ENCODE data around the gene BCOR.

Gene BCOR

DNA sequence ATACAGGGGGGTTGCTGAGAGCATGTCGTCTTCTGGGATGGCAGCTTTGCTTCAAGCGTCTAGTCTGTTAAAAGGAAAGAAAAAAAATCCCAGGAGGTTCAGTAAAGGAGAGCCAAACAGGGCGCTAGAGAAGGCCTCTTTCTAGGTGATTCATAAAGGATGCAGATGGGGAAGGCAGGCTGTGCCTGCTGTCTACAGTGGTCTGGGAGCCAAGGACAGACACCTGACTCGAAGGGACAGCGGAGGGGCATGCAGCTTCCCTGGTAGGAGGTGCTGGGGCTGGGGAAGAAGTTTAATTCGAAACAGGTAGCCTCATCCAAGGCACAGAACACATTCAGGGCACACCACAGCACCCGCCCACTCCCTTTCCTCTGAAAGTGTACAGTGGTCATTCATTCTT is 19.9 kb downstream of the BCOR start:
- peaks cover 23% of the 10 kb centered on the region for H3K4me1 Mint-ChIP-seq (ENCODE audit: low read depth)
- H3K9me3 Mint-ChIP-seq: no peaks in the 10 kb centered on the region
- H3K36me3 Mint-ChIP-seq (ENCODE audit: low read depth): peaks cover 15% of the 10 kb centered on the region
- H3K27me3 Mint-ChIP-seq (ENCODE audit: low read depth): no peaks in the 10 kb centered on the region
- no peak overlapping the region for H3K27ac Mint-ChIP-seq
- no peak overlapping the region for H3K4me3 Mint-ChIP-seq

DNA sequence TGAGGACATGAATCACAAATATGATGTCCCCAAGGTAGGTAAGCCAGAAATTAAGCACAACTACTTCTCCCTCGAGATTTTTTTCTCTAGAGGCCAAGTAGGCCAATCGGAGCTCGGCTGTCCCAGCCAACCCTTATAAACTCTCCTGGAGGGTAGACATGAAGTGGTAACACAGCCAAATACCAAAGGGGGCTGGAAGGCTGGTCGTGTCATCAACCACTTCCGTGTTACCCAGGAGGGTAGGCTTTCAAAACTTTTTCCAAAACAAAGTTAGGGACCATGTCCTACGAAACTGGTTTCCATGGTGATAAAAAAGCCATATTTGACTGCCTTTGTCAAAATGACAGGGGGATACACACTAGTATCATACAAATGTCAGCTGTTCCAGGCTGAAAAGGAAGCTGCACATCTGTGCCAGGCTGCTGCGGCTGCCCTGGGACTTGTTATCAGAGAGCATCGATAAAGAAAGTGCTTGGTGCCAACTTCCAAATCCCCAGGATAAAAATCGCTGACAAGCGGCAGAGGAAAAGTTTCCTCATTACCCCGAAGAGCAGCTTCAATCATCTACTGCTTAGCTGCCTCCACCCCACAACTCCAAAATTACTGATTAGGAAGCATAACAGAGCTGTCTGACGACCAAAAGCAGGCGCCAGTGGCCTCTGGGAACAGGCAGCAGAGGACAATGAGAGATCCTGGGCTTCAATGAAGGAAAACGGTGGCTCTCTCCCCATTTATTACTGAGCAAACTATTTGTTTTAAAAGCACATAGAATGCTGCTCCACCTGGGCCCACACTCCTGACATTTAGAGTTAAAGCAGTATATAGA is 20.8 kb downstream of the BCOR start:
- H3K4me3 Mint-ChIP-seq: no peak overlapping the region
- no peaks in the 10 kb centered on the region for H3K9me3 Mint-ChIP-seq
- H3K36me3 Mint-ChIP-seq (ENCODE audit: low read depth): peaks cover 18% of the 10 kb centered on the region
- H3K4me1 Mint-ChIP-seq (ENCODE audit: low read depth): peaks cover 17% of the 10 kb centered on the region
- no peak overlapping the region for H3K27ac Mint-ChIP-seq
- H3K27me3 Mint-ChIP-seq (ENCODE audit: low read depth): no peaks in the 10 kb centered on the region

- no peak overlapping the region for H3K27ac Mint-ChIP-seq
- H3K36me3 Mint-ChIP-seq (ENCODE audit: low read depth): peaks cover 32% of the 10 kb centered on the region
Measured at GRCh38 chrX:40074959-40075332, 22.8 kb downstream of the BCOR start.

GRCh38 chrX:40074080-40074958 is 23.4 kb downstream of the BCOR start:
- Mint-ChIP-seq H3K9me3 (no peaks in the 10 kb centered on the region), H3K36me3 (ENCODE audit: low read depth) (peaks cover 34% of the 10 kb centered on the region), H3K27ac (no peak overlapping the region), H3K4me1 (ENCODE audit: low read depth) (peaks cover 19% of the 10 kb centered on the region), H3K4me3 (no peak overlapping the region), H3K27me3 (ENCODE audit: low read depth) (no peaks in the 10 kb centered on the region)

More at GRCh38 chrX:40074959-40075332, 22.8 kb downstream of the BCOR start:
- no peaks in the 10 kb centered on the region for H3K27me3 Mint-ChIP-seq (ENCODE audit: low read depth)
- no peak overlapping the region for H3K4me3 Mint-ChIP-seq
- H3K9me3 Mint-ChIP-seq: no peaks in the 10 kb centered on the region
- peaks cover 20% of the 10 kb centered on the region for H3K4me1 Mint-ChIP-seq (ENCODE audit: low read depth)

DNA sequence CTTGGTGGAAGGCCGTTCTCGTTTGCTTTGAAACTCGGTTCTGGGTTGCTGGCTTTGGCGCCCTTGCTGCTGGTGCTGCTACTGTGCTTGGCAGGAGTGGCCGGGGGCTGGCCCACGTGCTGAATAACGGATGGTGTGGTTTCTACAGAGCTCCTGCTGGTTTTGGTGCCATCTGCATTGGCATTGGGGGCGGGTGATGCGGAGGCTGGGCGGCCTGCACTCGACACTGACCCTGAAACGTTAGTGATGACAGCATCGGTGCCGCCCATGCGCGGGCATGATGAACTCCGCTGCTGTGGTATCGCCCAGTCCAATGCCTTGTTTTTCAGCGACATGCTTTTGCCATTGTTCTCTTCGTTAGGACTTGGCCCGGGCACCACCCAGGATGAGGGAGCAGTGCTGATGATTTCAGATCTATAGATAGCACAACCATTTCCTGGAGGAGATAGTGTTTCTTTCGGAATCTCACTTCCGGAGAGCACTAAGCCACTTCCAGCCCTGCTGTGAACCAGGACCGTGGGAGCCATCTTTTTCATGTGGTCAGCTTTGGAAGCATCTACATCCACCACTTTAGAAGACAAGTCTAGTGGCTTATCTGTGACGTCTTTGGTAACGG is 24.2 kb downstream of the BCOR start:
- Mint-ChIP-seq H3K36me3 (ENCODE audit: low read depth) (peaks cover 42% of the 10 kb centered on the region), H3K27me3 (ENCODE audit: low read depth) (no peaks in the 10 kb centered on the region), H3K4me3 (no peak overlapping the region)

GRCh38 chrX:40072246-40072645 is 25.5 kb downstream of the BCOR start:
- Mint-ChIP-seq H3K9me3 (no peaks in the 10 kb centered on the region), H3K36me3 (ENCODE audit: low read depth) (peaks cover 52% of the 10 kb centered on the region)

More for the DNA sequence above, 24.2 kb downstream of the BCOR start:
- H3K4me1 Mint-ChIP-seq (ENCODE audit: low read depth): peaks cover 20% of the 10 kb centered on the region
- H3K27ac Mint-ChIP-seq: no peak overlapping the region
- no peaks in the 10 kb centered on the region for H3K9me3 Mint-ChIP-seq

DNA sequence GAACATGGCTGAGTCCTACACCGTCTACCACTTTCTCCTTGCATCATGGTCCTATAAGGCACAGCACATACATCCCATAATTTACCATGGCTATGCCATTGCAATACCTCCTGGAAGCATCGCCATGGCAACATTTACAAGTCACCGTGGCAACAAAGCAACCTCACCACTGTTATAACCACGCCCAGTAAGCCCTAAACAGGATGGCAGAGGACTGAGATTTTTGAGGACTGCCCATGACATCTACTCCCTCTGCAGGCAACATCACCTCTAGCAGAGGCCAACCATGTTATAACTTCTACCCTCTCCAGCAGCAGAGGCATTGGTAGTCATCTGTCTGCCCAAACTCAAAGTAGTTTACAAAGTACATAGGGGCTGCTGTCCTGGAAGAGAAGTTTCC is 29.7 kb downstream of the BCOR start:
- peak overlapping the region; percentile 68 for H3K27ac Mint-ChIP-seq
- no peaks in the 10 kb centered on the region for H3K27me3 Mint-ChIP-seq (ENCODE audit: low read depth)
- H3K9me3 Mint-ChIP-seq: no peaks in the 10 kb centered on the region
- H3K36me3 Mint-ChIP-seq (ENCODE audit: low read depth): peaks cover 53% of the 10 kb centered on the region
- no peak overlapping the region for H3K4me3 Mint-ChIP-seq
- H3K4me1 Mint-ChIP-seq (ENCODE audit: low read depth): peaks cover 52% of the 10 kb centered on the region

More at GRCh38 chrX:40072246-40072645, 25.5 kb downstream of the BCOR start:
- H3K4me3 Mint-ChIP-seq: no peak overlapping the region
- peaks cover 30% of the 10 kb centered on the region for H3K4me1 Mint-ChIP-seq (ENCODE audit: low read depth)
- H3K27ac Mint-ChIP-seq: no peak overlapping the region
- H3K27me3 Mint-ChIP-seq (ENCODE audit: low read depth): no peaks in the 10 kb centered on the region

DNA sequence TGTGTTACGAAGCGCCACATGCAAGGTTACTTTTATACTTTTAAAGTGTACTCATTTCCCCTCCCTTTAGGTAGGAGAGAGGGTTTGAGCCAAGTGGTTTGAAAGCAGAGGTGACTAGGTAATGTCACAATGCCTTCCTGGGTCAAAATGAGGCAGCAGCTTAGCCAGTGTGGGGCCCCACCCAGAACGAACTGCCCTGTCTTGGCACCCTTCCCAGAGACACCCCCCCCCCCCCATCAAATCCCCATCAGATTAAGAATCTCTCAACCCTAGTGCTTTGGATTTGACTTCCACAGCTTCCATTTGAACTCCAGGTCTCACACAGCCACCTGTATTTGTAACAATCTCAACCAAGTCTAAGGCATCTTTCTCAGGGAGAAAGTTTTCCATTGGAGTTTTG is 31.1 kb downstream of the BCOR start:
- no peaks in the 10 kb centered on the region for H3K27me3 Mint-ChIP-seq (ENCODE audit: low read depth)
- H3K9me3 Mint-ChIP-seq: no peaks in the 10 kb centered on the region
- H3K36me3 Mint-ChIP-seq (ENCODE audit: low read depth): peaks cover 52% of the 10 kb centered on the region
- H3K4me1 Mint-ChIP-seq (ENCODE audit: low read depth): peaks cover 55% of the 10 kb centered on the region
- no peak overlapping the region for H3K4me3 Mint-ChIP-seq
- no peak overlapping the region for H3K27ac Mint-ChIP-seq

- H3K27ac Mint-ChIP-seq: peak overlapping the region; percentile 94
- H3K36me3 Mint-ChIP-seq (ENCODE audit: low read depth): peaks cover 47% of the 10 kb centered on the region
- no peaks in the 10 kb centered on the region for H3K9me3 Mint-ChIP-seq
- peak overlapping the region; percentile 74 for H3K4me3 Mint-ChIP-seq
- H3K4me1 Mint-ChIP-seq (ENCODE audit: low read depth): peaks cover 55% of the 10 kb centered on the region
- H3K27me3 Mint-ChIP-seq (ENCODE audit: low read depth): no peaks in the 10 kb centered on the region
Measured at GRCh38 chrX:40065296-40066046, 32.3 kb downstream of the BCOR start.

DNA sequence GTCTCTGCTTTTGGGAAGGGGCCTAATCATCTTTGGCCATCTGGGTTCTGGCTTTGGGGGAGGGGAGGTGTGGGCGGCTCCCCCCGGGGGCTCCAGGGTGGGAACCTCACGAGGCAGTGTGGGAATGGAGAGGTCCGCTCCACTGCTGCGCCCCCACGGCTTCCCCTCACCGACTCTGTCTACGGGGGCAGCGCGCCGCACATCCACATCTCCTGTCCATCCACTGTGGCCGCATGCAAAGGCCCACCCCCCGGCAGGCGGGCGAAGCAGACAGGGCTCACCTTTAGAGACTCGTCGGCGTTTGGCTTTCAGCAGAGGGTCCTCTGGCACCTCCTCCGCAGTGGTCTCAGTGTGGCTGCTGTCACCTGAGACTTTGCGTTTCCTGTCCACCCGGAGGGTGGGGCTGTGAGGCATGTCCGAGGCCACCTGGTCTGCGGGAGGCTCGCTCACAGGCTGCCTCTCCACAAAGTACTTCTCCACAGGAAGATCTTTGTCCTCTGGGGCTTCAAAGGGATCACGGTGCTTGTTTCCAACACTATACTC is 33.6 kb downstream of the BCOR start:
- H3K9me3 Mint-ChIP-seq: no peaks in the 10 kb centered on the region
- H3K36me3 Mint-ChIP-seq (ENCODE audit: low read depth): peaks cover 38% of the 10 kb centered on the region
- no peaks in the 10 kb centered on the region for H3K27me3 Mint-ChIP-seq (ENCODE audit: low read depth)
- no peak overlapping the region for H3K4me3 Mint-ChIP-seq
- H3K27ac Mint-ChIP-seq: no peak overlapping the region
- H3K4me1 Mint-ChIP-seq (ENCODE audit: low read depth): peaks cover 49% of the 10 kb centered on the region

- Mint-ChIP-seq H3K36me3 (ENCODE audit: low read depth) (peaks cover 35% of the 10 kb centered on the region), H3K4me3 (no peak overlapping the region), H3K27ac (peak overlapping the region; percentile 62), H3K4me1 (ENCODE audit: low read depth) (peaks cover 43% of the 10 kb centered on the region), H3K27me3 (ENCODE audit: low read depth) (no peaks in the 10 kb centered on the region), H3K9me3 (no peaks in the 10 kb centered on the region)
Measured at GRCh38 chrX:40063555-40063954, 34.2 kb downstream of the BCOR start.

DNA sequence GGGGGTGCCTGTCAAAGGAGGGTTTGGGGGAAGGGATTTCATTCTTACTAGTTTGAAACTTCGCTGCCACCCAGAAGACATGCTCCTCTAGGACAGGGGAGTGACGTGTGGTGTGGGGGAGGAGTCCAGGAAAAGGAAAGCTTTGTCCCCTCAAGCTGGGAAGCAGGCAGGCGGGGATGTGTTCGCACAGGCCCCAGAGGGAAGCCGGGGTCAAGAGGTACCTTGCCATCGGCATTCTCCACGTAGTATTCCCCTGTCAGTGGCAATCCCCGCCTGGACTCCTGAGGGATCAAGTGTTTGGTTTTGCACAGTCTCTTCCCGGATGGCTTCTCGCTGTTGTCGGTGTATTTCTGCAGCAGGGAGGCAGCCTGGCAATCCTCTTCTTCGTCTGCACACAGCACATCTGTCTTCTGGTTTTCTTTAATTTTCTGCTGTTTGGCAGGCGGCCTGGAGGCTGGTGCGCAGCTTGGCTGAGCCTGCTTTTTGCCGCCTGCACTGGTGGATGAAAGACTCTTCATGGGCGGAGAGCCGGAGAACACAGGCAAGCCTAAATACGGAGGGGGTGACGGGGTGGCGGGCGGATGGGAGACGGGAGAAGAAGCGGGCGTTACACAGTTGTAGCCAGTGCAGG is 35.1 kb downstream of the BCOR start:
- Mint-ChIP-seq H3K4me1 (ENCODE audit: low read depth) (peaks cover 37% of the 10 kb centered on the region), H3K27me3 (ENCODE audit: low read depth) (no peaks in the 10 kb centered on the region), H3K27ac (no peak overlapping the region), H3K36me3 (ENCODE audit: low read depth) (peaks cover 29% of the 10 kb centered on the region), H3K9me3 (no peaks in the 10 kb centered on the region), H3K4me3 (no peak overlapping the region)

DNA sequence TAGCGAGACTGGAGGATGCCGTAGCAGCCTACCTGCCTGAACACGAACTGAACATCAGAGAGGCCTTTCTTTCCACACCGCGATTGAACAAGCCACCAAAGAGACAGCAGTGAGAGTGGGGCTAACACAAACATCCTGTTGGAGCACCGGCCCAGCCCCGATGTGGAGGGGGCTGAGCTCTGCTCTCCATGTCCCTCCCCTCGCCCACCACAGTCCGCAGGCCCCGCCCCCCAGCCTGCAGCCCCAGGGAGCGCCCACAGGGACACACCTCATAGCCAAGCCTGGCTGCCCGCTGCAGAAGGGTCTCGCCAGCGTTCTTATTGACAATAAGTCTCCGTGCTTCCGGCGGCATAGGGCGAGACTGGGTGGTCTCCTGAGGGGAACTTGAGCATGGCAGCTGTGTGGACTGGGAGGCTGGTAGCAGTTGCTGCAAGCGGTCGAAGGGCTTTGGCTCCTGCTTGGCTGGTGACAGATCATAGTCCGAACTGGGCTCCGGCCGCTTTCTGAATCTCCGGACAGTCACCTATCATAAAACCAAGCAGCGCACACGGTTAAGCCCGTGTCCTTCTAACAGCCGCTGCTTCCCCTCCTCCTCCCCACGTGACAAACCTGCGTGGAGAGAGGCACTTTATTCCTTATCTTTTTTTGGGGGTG is 35.8 kb downstream of the BCOR start:
- H3K4me3 Mint-ChIP-seq: no peak overlapping the region
- H3K27ac Mint-ChIP-seq: peak overlapping the region; percentile 76
- no peaks in the 10 kb centered on the region for H3K9me3 Mint-ChIP-seq
- peaks cover 27% of the 10 kb centered on the region for H3K36me3 Mint-ChIP-seq (ENCODE audit: low read depth)
- peaks cover 36% of the 10 kb centered on the region for H3K4me1 Mint-ChIP-seq (ENCODE audit: low read depth)
- no peaks in the 10 kb centered on the region for H3K27me3 Mint-ChIP-seq (ENCODE audit: low read depth)

Measured in T-helper 1 cell treated with Interleukin-12 subunit alpha and Interleukin-12 subunit beta and Interleukin-4 antibody, amounts not matched to agents 30 μg/mL and 1 μg/mL, for 36 hours (primary cell).